CD4-positive, alpha-beta T cell treated with Interleukin-15 for 4 hours (primary cell): ENCODE data around the gene ART3.

Experiments
- DNase-seq: peaks from one replicate; pipeline ENCODE4 v3.0.0-alpha.2; 2020; ENCODE audit warnings: low spot score

ART3 gene

GRCh38 chr4:76148142-76148865 lies 73.8 kb downstream of the ART3 start, which contains the start of gene NUP54:
Gene NUP54 (minus strand): TSS chr4:76148397. CDS start chr4:76148374, 23 bp downstream.
- peak; percentile 96 for DNase-seq

DNA sequence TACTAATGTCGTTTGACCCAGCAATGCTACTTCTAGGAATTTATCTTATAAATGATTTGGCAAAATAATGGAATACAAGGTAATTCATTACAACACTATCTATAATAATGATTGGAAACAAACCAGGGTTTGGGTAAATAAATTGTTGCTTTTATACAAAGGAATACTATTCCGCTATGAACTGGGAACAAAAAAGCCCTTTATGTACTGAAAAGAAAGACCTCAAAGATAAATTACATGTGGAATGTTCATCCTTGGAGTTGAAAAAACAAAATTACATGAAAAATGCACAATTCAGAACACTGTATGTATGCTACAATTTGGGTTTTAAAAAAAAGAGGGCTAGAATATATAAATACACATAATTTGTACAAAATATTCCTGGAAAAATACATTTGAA lies 78.8 kb downstream of the ART3 start:
- DNase-seq = no peak

- no peak for DNase-seq
Observed at GRCh38 chr4:76155979-76156378, 81.5 kb downstream of the ART3 start.

DNA sequence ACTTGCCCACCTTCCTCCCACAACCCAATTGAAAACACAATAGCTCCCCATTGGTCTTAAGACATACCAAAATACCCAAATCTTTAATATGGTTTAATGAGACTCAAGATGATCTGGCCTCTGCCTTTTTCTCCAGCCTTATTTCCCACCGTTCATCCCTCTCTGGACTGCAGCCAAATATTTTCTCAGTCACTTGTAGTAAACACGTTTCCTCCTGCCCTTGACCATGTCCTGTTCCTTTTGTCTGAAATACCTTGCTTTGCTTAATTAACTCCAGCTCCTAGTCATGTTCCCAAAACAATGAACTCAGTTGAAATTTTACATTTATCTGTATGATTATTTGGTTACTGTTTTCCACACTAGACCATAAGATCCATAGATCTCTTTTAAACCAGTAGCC lies 82.1 kb downstream of the ART3 start:
- no peak for DNase-seq

- no peak for DNase-seq
Observed at GRCh38 chr4:76160355-76160754, 85.8 kb downstream of the ART3 start.
